Fibroblast of villous mesenchyme (primary cell): Measurements from ENCODE around the gene RAD51AP1. TPM values are rescaled to one million over a fixed set of nuclear protein-coding genes. Genes with fewer than 3 reads are reported as not detected.

ENCODE experiments used
- DNase-seq: peaks from one replicate; pipeline ENCODE4 v3.0.0-alpha.2; 2010; ENCODE audit warnings: low read depth
- H3K4me3 ChIP-seq: 2 replicates; pipeline ENCODE4 v1.5.1; 2011; ENCODE audit warnings: low read depth, mild to moderate bottlenecking, low read length
- total RNA-seq: library from RNA; depleted of rRNA; stranded (reverse); fragments of >200 nt; gene quantifications from 2 replicates; pipeline ENCODE4 v1.2.3, GENCODE V29; 2012
- TF ChIP-seq, protein P1 (sequence below): IDR thresholded peaks from 2 replicates; pipeline ENCODE4 v1.5.1; 2012; ENCODE audit warnings: low read depth, mild to moderate bottlenecking, low read length; ENCODE audit not compliant: insufficient read depth

RAD51AP1 gene
- total RNA-seq, 1 donor, result 18.1 TPM

DNA sequence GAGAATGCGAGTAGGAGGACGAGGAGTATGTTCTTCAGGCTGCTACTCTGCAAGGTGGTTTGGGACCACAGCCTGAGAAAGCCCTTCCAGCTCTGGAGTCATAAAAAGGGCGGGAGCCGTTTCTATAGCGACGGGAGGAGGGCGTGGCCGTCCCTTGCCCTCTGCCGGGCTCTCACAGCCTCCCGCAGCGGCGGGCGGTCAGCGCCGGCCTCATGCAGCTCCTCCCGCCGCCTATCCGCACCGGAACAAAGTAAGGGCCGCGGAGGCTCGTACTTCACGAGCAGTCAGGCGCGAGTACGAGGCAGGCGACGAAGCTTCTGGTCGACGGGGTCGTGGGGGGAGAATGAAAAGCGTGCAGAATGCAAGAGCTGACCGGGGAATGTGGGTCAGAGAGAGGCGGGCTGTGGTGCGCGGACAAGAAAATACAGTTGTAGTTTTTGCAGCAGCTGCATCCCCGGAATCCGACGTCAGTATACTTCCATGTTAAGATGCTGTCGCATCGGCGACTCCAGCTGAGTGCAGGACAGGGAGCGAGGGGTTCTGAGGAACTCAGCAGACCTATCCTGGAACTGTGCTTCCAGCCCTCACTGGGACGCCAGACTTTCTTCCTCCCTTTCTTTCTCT is 23.5 kb downstream of the RAD51AP1 start, which contains the start of gene DYRK4:
DYRK4 (plus strand) TSS at position 175 of the 624 bp plus-strand sequence; CDS start at position 213, 38 bp downstream.
- H3K4me3 ChIP-seq, result peak within 1 kb of the TSS; percentile 55
- peak; percentile 81 for DNase-seq
- TF ChIP-seq, protein P1, sequence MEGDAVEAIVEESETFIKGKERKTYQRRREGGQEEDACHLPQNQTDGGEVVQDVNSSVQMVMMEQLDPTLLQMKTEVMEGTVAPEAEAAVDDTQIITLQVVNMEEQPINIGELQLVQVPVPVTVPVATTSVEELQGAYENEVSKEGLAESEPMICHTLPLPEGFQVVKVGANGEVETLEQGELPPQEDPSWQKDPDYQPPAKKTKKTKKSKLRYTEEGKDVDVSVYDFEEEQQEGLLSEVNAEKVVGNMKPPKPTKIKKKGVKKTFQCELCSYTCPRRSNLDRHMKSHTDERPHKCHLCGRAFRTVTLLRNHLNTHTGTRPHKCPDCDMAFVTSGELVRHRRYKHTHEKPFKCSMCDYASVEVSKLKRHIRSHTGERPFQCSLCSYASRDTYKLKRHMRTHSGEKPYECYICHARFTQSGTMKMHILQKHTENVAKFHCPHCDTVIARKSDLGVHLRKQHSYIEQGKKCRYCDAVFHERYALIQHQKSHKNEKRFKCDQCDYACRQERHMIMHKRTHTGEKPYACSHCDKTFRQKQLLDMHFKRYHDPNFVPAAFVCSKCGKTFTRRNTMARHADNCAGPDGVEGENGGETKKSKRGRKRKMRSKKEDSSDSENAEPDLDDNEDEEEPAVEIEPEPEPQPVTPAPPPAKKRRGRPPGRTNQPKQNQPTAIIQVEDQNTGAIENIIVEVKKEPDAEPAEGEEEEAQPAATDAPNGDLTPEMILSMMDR, result no peak

DNA sequence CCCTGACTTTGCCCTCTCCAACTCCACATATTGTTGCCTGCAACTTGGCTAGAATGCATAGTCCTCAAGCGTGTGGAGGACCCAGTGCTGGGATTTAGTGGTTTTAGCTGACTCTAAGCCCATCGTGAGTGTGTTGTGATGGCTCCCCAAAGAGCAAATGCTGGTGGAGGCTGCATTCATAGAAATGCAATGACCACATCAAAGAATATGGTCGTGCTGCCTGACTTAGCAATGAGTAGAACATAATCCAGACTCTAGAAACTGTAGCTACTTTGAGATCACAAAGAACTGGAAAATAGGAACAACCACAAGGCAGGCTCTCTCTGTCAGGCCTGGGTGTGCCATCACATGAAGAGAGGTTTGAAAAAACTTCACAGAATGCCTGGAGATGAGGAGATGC is 24.6 kb downstream of the RAD51AP1 start:
- no peak overlapping the region for H3K4me3 ChIP-seq
- DNase-seq, result no peak
- TF ChIP-seq, protein P1, result no peak

DNA sequence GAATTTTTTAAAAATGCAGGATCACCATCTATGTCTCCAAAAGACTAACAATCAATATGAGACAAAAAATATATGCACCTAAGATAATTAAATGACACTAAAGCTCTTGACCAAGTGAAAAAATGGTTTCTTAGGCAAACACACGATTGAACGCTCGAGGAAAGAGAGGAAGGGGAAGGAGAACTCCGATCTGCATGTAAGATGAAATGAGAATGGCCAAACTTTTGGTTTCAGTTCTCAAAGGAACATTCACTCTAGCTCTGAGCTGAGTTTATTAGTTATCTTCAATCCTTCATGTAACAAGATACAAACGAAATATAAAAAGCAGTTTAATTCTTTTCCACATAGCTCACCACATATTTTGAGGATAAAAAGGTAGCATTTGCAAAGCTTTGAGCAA is 26.1 kb downstream of the RAD51AP1 start:
- TF ChIP-seq, protein P1, result no peak
- no peak for DNase-seq
- no peak overlapping the region for H3K4me3 ChIP-seq

DNA sequence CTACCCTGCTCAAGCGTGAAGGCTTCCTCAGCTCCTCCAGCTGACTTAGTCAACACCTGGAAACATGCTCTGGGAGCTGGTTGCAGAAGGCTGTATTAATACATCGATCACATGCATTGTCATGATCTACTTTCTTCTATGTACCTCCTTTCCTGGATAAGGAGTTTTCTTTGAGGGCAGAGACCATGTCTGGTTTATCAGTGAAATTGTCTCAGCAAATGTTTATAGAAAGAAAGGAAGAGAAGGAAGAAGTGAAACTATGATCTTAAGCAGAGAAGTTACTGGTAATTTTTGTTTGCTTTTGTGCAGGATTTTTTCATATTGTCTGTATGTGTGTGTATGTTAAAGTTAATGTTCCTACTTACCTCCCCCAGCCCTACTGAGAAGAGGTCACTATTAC is 27.8 kb downstream of the RAD51AP1 start:
- no peak overlapping the region for H3K4me3 ChIP-seq
- no peak for DNase-seq
- TF ChIP-seq, protein P1, result no peak

DNA sequence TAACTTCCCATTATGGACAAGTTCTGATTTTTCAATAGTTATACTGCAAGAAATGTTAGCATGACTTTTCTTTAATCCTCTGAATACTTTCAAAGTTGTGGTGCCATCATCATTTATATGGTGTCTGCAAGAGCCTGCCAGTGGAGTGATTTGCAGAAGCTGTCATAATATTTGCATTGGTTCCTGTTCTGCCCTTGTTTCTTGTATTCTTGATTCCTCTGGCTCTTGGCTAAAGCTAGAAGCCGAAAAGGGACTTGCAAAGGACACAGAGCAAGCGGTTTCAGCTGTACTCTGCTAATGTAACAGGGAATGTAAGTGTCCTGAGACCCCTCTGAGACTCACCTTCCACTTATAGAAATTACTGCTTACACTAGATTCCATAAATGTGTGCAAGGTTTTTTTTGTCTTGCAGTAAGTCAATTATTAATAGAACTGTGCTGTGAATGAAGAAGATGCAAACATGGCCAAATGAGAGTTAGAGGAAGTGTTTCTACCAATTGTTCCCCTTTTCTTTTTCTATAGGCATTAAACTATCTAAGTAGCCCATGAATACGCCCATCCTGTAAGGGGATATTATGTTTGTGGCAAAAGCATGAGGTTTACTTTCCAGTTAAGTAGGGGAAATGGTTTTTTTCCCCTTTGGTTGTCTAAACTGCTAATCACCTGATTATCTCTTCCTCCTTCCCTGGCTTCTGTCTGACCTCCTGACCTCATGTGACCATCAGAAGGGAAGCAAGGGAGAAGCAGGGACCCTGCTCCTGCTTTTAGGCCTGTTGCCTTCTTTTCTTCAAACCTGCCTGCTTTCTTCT is 28.6 kb downstream of the RAD51AP1 start:
- H3K4me3 ChIP-seq, result no peak overlapping the region
- TF ChIP-seq, protein P1, result no peak
- no peak for DNase-seq

DNA sequence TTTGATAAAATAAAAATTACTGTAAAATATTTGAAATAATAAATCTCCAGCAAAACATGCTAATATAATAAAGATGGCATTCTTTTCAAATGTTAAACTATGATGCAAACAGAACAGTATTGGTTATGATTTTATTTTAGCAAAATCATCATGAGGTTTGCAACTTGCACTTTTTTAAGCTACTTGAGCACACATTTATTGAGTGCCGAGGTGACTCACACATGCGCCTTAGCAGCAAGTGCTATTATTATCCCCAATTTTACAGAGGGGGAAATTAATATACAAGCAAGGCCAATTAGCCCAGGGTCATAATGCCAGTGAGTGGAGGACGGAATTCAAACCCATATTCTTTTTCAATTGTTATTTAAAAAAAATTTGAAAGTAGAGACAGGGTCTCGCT is 30.6 kb downstream of the RAD51AP1 start:
- TF ChIP-seq, protein P1, result no peak
- no peak for DNase-seq
- no peak overlapping the region for H3K4me3 ChIP-seq
